Erythroblast (primary cell): ENCODE data around the gene TENM3.

Experiments used
- GATA1 ChIP-seq: IDR thresholded peaks from 2 replicates; pipeline ENCODE4 v1.6.1; 2011; ENCODE audit warnings: low read depth, mild to moderate bottlenecking, control low read depth, low read length, moderate library complexity
- POLR2A ChIP-seq: IDR thresholded peaks from 2 replicates; pipeline ENCODE4 v1.6.1; 2011; ENCODE audit warnings: mild to moderate bottlenecking, low read length

DNA sequence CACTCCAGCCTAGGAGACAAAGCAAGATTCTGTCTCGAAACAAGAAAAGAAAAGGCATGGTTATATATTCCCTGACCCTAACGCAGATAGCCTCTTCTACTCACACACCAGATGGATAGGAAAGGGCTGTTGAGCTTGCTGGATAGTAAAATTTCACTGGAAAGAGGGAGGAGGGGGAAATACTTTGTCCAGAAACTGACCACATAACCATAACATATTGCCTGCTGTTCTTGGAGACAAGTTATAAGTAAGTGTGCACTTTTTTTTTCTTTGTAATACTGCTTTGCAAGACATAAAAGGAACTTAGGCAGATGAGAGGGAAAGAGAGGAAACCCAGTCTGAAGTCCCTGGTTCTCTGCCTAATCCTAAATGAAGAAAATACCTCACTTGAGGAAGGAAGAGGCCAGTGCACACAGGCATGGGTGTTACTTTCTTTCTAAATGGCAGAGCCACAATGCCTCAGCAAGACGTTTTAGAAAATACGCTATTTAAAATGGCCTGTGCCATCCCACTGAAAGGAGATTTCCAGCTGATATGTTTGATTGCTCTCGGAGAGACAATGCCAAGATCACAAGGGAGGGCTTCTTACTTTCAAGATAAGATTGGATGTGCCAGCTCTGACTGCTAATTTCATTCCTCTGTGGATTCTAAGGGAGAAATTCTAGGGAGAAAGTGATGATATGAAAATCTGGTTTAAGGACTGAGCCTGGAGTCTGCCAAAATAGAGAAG, 533.3 kb downstream of the TENM3 start:
- no peak for TF ChIP-seq POLR2A
- no peak for TF ChIP-seq GATA1
